HG02763 (cell line): ENCODE measurements around the gene SLC25A22.

ENCODE experiments used
- ATAC-seq: cut with Tn5 transposase; IDR thresholded peaks from one replicate; pipeline ENCODE4 v1.9.1; 2021; ENCODE audit warnings: mild to moderate bottlenecking, moderate library complexity; ENCODE audit not compliant: unreplicated experiment

The SLC25A22 gene

DNA sequence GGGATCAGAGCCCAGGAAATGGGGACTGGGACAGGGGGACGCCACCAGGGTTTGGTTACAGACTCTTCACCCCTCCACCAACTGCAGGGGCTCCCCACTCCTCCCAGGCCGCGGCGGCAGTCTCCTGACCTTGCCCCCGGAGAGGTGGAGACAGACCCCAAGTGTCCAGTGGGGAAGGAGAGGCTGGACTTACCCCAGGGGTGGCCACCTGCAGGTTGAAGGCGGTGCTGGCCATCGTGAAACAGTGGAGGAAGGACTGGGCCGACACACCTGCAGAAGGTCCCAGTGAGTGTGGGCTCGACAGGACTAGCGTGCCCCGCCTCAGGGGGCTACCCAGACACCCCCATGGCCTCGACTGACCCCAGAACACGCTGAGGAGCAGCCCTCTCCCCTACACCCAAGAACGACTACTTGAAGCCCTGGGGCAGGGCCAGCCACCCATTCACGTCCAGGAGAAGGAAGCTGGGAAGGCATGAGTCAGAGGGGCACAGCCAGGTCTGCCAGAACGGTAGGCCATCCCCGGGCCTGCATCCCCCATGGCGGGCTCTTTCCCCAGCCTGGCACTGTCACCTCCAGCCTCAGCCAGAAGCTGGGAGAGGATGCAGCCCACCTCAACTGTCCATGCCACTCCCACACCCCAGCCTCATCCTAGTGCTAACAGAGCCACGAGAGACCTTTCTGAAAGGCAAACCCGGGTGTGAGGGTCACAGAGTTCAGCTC is 23.0 kb downstream of the SLC25A22 start:
- no peak for ATAC-seq

DNA sequence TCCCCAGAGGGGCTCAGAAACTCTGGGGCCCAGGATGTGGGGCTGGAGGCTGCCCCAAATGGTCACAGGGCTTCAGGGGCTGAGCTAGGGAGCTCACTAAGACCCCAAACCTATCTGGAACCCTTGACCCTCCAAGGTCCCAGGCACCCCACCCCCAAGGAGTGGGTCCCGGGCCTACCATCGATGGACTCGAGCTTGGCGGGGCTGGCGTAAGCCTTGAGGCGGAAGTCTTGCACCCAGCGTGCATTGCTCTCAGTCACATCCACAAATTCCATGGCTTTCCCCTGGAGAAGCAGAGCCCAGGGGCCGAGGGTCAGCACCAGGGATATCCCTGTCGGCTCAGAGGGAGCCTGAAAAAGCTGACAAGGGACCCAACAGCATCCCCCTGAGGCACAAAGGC is 24.3 kb downstream of the SLC25A22 start:
- no peak for ATAC-seq

- no peak for ATAC-seq
These were observed 24.7 kb downstream of the SLC25A22 start for GRCh38 chr11:773425-773824.

- ATAC-seq = no peak
These were observed 25.4 kb downstream of the SLC25A22 start for GRCh38 chr11:772429-773390.

- no peak for ATAC-seq
These were observed 26.4 kb downstream of the SLC25A22 start for GRCh38 chr11:771617-772204.

DNA sequence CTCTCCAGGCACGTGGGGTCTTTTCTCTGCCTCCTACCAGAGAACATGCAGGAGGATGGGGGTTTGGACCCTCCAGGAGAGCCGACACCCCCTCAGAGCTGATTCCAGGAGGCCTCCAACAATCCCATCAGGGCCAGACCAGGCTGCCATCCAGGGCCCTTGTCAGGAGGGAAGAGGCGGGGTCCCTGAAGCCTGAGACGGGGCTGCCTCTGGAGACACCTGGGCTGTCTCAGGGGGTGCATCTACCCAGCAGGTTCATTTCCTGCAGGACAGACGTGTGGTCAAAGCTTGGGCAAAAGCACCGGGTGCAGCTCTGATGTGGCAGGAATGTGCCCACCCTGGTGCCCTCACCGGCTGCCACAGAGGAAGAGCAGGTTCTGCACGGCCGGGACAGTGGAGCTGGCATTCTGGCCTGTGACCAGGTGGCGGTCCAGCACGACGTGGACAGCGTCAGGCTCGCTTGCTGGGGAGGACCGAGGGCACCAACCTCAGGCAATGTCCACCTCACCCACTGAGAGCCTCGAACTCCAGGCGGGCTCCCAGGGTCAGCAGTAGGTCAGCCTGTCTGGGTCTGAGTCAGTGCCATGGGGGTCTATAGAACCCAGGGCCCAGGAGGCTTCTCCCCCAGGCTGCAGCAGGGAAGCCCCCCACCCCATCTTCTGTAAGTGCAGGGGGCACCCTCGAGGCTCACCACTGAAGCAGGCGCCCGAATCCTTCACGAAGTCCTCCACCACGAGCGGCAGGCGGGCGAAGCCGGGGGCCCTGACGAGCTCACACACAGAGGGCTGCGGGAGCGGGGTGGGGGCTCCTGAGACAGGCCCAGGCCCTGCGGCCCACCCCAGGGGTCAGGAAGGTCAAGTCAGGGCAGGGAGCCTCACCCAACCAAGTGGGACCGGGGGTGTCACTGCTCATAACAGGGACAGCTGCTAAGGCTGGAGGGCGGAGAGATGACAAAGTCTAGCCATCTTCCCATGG is 27.2 kb downstream of the SLC25A22 start:
- no peak for ATAC-seq

GRCh38 chr11:769887-770641 is 28.0 kb downstream of the SLC25A22 start:
- no peak for ATAC-seq

GRCh38 chr11:767238-767637 is 30.8 kb downstream of the SLC25A22 start:
- no peak for ATAC-seq

DNA sequence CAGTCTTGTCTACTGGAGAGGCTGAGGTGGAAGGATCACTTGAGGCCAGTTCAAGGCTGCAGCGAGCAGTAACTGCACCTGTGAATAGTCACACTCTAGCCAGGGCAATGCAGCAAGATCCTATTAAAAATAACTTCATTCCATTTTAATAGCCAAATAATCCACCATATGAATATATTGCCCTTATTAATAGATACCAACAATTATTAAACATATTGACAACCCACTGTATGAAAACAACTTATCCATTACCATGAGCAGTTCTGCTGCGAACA is 31.2 kb downstream of the SLC25A22 start:
- ATAC-seq = no peak

DNA sequence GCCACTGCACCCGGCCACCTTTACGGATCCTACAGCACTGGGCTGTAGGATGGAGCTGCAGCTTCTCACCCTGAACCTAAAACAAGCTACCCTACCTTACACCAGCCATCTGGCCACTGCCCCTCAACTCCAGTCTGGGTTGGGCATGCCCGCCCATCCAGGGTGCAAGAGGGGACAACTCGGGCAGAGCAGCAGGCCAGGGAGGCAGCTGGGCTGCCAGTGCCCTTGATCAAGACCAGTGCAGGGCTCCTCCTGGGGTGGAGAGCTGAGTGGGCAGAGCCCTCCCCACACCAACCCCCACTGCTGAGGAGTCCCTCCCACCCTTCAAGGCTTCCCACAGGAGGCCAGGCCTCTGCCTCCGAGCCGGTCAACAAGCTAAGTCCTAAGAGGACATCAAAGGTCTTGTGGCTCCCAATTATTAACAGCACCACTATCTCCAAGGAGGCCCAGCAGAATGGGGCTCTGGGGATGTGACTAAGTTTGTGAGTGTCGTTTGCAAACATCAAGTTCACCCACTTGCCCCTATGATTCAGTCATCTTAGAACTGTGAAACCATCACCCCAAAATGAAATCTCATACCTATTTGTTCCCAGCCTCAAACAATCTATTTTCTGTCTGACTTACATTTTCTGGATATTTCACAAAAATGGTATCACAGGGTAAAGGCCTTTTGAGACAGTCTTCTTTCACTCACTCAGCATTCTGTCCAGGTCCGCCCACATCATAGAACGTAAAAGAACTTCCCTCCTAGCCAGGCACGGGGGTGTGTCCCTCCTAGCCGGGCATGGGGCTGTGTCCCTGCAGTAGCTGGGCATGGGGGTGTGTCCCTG is 31.8 kb downstream of the SLC25A22 start:
- no peak for ATAC-seq

DNA sequence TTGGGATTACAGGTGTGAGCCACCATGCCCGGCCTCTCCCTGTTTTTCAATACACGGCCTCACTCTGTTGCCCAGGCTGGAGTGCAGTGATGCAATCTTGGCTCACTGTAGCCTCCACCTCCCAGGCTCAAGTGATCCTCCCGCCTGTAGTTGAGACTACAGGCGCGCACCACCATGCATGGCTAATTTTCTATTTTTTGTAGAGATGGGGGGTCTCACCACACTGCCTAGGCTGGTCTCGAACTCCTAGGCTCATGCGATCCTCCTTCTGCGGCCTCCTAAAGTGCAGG is 32.3 kb downstream of the SLC25A22 start:
- no peak for ATAC-seq

GRCh38 chr11:765025-765801 is 32.9 kb downstream of the SLC25A22 start:
- no peak for ATAC-seq

- ATAC-seq = no peak
These were observed 33.6 kb downstream of the SLC25A22 start for GRCh38 chr11:764322-765024.

DNA sequence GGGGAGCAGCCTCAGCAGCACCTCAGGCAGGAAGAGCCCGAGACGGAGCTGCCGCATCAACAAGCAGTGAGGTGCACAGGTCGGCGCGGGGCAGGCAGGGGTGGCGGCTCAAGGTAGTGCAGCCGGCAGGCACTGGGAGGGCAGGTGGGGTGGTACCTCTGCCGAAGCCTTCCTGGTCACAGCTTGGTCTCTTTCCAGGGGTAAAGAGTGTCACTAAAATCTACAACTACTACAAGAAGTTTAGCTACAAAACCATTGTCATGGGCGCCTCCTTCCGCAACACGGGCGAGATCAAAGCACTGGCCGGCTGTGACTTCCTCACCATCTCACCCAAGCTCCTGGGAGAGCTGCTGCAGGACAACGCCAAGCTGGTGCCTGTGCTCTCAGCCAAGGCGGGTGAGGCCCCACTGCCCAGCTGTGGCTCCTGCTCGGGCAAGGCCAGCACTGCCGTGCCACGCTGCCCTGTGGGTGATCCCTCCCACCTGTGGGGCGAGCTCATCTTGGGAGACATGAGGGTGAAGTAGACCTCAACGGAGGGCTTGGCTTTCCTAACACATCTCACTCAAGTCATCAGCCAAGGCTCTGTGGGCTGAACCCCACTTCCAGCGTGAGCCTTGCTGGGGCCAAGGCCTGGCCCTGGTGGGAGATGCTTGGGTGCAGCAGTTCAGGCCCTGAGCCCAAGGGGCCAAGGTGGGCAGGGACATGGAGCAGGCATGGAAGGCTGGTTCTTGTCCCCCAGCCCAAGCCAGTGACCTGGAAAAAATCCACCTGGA is 34.3 kb downstream of the SLC25A22 start:
- no peak for ATAC-seq

GRCh38 chr11:763073-763463 is 35.0 kb downstream of the SLC25A22 start:
- no peak for ATAC-seq

DNA sequence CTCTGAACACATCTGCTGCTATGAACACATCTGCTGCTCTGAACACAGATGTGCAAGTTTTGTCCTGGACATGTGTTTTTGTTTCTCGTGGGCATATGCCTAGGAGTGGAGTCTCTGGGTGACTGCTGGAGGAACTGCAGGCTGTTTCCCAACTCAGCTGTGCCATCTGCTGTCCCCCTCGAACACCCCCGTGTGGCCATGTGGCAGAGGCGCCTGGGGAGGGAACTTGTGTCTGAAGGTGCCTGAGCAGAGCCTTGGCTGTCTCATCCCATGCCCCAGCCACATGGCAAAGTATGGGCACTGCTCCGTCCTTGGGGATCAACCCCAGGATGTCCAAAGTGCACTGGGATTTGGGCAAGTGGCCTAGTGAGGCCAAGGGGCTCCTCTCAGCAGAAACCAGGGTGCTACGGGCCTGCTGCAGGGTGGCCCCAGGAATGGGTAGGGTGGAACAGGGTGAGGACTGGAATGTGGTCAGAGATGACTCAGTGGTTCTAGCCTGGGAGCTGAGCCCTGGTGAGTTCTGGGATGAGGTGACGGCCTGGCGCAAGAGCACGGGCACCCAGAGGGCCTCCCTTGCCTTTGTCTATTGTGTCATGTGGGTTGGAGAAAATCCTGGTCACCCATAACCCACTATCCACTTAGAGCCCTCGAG is 35.5 kb downstream of the SLC25A22 start:
- no peak for ATAC-seq
